AG20443 (cell line): ENCODE data around the gene YPEL1.
A peak's percentile ranks its signal among the peaks of the same experiment; 100 is the strongest.

ENCODE experiments used
- DNase-seq: peaks from one replicate; pipeline ENCODE4 v3.0.0; 2012; ENCODE audit warnings: low spot score, mixed read lengths

Gene YPEL1, protein sequence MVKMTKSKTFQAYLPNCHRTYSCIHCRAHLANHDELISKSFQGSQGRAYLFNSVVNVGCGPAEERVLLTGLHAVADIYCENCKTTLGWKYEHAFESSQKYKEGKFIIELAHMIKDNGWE

DNA sequence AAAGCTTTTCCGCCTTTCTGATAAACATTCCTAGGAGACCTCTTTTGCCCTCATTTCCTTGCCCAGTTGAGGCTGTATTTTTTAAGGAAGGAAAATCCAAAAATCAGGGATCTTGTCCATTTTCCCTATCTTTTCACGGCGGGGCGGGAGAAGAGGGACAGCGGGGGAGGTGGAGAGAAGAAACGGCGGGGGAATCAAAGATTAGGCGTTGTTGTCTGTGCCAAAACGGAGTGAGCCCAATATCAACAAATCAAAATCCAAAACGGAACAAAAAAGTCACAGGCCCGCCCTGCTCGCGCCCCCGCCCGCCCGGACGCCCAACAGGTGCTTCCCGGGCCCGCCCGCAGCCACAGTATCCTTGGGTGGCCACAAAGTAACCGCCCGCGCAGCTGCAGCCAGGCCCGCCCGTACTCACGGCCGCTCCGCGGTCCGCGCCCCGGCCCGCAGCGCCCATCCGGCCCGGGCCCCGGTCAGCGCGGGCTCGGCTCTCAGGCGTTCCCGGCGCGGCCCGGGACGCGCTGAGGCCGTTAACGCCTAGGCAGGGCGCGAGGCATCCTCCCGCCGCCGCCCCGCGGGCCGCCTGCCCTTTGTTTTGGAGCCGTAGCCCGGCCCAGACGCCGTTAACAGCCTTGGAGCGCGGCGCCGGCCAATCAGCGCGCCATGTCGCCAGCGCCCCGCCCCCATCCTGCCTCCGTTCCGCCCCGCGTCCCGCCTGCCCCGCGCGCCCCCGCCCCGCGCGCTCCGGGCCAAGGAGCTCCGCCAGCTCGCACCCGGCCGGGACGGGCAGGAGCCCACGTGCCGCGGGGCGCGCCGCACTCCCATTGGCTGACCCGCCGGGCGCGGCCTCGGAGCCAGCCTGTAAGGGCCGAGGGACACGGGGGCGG lies at the start of gene YPEL1:
Gene YPEL1 (minus strand): TSS at position 595 of the 884 bp plus-strand sequence. CDS start 25,050 bp downstream, outside the sequence.
- DNase-seq: peak; percentile 99

DNA sequence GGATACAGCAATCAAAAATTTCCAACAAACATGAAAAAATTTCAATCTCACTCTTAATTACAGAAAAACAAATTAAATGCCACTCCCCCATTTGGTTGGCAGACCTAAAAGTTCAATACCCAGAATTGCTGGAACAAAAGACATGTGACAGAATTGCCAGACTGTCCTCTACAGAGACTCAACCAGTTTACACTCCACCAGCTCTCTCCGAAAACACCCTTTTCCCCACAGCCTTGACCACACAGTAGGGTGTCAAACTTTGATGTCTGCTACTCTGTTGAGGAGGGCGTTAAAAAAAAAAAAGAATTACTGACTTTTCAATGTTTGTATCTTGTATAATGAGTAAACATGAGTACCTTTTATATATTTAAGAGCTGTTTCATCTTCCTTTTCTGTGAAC lies 44.7 kb upstream of the YPEL1 start:
- no peak for DNase-seq

DNA sequence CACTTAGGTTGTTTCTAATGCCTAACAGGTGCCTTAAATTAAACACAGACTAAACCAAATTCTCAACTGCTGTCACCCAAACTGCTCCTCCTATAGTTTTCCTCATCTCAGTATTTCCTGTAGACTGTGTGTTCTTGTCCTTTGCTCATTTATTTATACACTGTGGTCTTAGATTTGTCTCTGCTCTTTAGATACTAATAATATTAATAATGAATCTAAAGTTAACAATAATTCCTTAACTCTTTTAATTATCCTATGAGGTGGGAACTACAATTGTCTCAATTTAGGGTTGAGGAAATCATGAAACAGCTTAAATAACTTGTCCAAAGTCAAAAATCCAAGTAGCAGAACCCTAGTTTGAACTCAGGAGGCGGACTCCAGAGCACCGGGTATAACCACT lies 43.9 kb upstream of the YPEL1 start:
- no peak for DNase-seq

DNA sequence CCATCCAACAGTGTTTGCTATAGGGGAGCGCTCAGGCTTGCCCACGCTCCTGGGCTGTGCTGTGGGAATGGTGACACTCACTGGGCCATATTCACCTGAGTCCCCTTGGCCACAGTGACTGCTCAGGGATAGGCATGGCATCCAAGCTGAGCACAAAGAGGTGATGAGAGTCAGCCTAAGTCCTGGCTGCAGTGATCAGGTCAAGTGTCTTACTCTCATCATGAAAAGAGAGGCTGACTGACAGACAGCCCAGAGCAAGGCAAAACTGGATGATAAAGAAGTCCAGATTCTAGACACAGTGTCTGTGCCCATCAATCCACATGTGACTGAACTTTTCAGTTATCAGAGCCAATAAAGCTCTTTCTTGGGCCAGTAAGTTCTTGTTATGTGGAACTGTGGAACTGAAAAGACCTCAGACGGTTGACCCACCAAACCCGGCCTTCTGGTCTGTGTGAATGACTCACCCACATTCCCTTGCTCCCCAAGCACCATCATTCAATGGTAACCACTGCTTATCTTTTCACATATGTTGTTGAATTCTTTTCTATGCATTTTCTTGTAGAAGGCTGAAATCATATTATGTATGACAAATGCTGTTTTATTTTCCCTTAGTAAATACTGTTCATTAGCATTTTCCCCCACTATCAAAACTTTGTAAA lies 43.2 kb upstream of the YPEL1 start:
- DNase-seq: peak; percentile 76

DNA sequence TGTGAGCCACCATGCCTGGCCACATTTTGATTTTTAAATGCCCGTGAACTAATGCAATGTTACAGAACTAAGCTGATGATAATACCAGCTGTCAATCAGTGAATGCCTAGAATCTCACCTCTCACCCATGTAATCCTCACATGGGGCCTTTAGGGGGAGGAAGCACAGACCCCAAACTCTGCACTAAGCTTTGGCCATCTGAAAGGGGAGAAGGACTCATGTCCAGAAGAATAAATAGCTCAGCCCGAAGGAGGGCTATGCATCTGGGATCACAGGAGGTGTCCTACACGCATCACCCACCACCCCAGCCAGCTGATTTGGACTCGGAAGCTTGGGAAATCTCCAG lies 36.0 kb upstream of the YPEL1 start:
- DNase-seq: no peak

DNA sequence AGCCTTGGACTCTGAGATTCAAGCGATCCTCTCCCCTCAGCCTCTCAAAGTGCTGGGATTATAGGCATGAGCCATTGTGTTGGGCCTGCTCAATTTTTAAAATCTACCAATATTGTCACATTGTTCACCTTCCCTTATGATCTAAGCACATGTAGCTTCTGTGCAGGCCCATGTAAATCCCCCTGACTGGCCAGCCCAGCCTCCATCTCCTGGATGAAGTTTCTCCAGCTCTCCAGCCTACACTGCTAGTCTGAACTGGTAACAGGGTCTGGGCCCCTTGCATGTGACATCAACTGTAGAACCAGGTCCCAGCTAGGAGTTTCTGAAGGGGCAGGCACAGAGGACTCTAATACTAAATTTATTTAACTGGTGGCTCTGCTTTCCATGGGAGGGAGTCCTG lies 32.8 kb upstream of the YPEL1 start:
- no peak for DNase-seq

DNA sequence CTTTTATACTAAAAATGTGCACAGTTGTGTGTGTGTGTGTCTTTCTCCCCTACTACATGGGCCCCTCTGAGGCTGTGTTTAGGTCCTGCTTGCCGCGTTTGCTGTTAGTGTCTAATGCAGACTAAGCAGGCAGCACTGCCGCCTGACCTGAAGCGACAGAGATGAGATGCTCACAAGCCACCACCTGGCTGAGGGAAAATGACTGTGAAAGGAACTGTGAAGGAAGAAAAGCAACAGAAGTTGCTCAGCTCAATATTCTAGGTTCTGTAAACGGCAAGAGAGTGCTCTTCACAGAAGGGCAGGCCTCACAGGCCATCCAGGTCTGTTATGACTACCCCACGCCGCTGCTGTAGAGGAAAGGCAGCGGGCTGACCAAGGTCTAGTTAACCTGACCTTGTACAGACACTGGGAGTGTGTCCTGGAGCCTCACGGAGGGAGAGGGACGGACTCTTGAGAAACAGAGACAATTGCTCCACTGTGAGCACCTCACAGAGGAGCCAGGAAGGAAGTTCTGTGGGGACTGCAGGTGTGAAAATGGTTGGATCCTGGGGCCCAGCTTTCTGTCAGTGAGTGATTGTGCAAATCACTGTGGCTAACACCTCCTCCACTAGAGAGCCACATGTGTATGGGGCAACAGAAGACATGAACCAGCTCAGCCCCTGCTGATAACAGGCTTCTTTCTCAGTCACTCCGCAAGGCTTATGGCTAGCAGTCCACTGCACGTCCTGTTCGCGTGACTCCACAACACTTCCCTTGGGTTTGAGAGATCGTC lies 31.3 kb upstream of the YPEL1 start:
- DNase-seq: no peak

DNA sequence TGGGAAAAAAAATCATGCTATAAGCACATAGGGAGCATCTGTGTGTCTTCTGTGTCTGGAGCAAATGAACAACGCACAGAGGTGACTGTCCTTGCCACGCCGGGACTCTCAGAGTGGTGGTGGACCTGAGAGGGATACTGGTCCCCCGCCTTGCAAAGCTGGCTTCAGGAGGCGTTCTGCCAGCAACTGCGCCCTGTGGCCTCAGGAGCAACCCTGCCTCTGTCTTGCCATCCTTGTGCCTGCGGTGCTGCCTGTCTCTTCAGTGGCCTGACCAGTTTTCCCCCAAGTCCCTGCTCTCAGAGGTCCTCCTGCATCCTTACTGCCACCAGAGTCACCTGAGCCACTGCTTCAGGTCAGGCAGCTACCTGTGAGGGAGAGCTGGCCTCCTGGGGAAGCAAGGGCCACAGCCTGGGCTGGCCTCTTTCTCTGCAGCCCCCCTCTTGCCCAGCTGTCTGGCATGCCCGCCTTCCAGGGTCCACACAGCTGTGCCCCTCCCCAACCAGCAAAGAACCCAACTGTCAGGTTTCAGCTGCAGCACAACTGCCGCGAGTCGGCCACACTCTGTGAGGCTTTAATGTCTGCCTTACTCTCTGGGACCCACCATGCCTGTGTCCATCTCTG lies 30.4 kb upstream of the YPEL1 start:
- DNase-seq: no peak

DNA sequence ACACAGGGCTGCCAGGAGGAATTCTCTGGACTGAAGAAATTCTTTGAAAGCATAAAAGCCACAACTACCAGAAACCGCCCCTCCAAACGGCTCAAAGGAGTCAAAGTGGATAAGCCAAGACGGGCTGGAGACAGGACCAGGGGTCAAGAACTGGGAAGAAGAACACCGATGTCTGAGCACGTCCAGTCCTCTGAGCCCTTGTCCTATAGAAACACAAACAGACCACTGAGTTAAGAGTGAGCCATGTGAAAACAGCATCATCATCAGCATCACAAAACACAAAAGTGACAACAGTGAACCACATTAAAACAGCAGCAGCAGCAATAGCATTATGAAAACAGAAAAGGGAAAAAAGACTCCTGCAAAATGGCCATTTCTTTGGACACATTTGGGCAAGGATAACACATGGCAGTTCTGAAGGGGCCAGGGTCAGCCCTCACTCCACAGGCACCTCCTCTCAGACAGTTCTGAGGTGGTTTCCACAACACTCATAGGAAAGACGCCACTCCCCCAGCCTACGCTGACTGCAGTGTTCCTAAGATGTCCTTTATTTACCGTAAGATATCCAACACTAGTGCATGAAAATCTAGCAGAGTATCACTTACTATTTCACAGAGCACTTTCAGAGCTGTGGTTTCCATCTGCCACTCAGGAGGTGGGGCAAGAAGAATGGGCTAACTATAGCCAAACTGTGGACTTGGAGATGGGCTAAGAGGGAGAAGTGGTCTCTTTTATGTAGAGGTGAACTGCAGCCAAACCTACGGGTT lies 28.6 kb upstream of the YPEL1 start:
- DNase-seq: no peak

DNA sequence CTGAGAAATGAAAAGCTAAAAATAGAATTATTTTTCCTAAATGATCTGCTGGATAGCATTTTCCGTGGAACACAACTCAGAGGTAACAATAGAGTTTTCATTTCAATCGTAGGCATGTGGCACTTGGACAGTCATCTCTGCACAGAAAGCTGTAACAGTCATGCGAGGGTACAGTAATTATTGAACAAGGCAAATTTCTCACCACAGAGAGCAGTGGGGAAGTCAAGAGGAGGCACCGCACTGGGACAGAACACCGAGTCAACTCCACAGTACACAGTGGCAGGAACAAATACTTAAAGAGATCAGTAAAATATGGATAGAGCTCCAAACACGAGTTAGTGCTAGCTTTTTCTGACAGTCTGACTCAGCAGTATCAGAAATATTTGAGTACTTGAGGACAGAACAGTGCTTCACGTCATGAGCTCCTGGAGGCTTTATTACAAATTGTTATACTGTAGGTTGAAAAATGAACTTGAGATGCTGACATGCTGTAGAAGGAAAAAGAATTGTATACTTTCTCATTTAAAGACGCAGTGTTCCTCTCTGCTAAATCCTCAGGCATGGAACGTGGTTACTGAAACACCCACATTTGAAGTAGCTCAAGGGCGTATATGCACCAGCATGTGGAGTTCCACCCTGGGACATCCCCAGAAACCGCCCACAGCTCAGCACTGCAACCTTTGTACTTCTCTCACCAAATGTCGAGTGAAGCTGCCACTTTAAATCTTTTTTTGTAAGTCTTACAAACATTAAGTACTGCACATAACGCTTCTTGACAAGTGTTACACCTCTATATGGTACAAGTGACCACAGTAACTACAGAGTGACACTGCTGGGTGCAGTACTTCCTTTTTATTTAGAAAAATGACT lies 27.4 kb upstream of the YPEL1 start:
- no peak for DNase-seq

DNA sequence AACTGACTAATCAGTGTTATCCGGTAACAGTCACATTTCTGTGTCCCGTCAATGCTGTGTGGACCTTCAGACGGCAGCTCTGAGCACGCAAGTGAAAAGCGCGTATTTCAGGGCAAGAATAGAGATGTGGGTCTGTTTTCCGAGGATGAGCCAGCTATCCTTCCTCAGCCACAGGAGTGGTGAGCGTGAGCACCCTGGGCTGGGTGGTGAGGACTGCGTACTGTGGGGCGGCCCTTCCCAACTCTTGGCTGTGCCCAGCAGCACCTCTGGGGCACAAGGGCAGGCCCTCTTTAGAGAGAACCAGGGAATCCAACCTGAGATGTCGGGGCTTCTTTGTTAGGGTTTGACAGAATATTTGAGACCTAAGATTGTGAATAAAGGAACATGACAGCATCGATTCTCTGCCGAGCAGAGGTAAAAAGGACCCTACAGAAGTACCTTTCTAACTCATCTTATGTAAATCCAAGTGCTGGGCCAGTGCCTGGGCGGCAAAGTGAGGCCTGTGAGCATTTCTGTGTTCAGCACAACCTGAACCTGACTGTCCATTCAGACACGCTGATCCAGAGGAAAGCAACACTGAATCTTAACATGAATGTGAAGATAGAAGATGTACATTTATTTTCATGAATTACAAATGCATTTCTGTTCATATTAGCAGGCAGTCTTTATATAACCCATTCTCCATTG lies 26.5 kb upstream of the YPEL1 start:
- DNase-seq: no peak

DNA sequence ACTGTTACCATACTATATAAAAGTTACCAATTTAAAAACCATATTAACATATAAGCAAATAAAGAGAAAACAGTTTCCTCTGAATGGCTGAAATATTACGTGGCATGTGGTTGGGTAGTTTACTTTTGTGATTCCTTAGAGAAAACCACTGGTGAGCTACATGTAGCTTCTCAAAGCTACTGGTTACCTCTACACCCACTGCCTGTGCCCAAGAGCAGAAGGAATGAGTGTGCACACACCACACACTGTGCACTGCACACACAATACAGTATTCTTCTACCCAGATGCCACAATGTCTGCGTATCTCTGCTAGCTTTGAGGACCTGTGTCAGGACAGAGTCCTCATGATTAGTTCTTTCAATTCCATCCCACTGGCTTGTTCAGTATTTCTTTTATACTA lies 25.5 kb upstream of the YPEL1 start:
- no peak for DNase-seq

DNA sequence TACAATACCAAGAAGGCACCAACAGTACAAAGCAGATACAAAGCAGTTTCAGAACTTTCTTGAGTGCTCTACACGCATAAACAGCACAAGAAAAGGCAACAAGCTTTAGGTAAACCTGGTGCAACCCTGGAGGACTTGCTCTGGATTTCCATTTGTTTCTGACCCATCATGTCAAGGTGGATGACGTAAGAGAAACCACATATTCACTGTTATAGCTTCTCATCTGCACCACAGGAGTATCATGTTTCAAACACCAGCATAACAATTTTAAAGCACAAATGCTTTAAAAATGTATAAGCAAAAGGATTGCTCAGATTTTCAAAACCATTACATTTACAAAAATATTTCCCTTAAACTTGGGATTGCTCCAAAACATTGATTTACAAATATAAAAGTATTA lies 25.0 kb upstream of the YPEL1 start:
- no peak for DNase-seq

DNA sequence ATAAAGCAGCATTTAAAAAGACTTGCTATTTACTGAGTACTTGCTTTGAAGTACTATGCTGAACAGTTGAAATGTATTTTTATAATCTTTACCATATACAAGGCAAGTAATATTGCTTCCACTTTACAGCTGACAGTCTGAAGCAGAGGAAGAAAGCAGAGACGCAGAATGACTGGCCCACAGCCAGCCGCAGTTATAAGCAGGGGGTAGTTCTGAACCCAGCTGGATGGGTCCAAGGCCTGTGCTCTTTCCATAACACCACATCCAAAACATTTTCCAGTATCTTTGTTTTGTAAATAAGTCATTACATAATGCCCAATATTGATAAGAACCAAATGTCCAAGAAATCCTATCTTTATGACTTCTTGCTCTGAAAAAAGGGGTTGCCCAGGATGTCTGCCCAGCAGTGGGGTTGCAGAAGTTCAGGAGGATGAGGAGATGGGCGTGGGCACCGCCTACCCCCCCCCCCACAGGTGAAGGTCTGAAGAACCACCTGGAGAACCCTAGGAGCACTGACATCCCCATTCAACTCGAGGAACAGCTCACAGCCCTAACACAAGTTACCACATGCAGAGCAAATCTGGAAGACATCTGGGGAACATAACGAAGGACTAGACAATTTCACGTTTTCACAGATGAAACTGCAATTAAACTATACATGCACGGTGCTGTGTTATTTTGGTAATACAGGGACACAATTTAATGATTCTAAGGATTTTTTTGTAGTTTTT lies 24.2 kb upstream of the YPEL1 start:
- DNase-seq: no peak

DNA sequence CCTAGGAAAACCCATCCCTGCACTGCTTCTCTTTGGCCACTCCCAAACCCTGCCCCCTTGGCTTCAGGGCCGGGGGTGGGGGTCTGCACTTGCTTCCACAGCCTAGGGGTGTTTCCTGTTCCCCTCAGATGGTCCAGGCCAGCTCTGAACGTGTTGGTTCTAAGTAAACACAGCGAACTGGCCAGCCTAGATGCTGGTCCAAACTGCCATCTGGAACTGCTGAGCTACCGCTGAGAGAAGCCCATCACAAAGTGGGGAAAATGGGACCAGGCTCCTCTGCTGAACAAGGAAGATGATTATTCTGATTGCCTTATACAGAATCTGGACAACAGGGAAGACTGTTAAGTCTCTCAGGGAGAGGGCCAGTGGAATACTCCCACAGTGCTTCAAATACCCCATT lies 23.5 kb upstream of the YPEL1 start:
- no peak for DNase-seq

DNA sequence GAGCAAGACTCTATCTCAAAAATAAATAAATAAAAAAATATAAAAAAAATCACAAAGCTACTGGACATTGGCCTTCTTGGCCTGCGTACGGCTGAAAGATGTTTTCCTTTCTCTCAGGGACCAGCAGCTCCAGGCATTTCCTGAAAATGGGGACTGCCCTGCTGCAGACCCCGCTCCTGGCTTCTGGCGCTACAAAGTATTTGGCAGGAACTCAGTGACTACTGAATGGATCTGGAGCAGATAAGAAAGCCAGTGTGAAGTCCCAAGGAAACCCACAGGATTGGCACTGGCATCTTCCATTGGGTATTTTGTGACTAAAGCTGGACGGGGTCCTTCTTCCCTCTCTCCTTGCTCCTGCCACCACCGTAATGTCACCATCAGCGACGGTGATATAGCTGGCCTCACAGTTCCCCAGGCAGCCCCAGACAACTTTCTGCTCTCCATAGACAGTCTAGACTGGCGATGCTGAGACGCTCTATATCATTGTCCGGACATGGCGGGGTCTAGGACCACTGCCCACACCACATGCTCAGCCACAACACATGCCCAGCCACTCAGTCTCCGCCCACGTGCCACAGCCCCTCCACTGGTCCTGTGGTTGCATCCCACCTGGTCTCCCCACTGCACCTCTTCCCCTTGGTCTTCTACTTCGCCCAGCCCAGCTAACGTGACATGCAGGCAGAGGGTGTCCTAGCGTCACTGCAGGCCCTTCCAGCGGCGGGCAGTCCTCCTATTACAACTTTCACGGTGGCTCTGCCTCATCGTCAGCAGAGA lies 22.7 kb upstream of the YPEL1 start:
- no peak for DNase-seq

DNA sequence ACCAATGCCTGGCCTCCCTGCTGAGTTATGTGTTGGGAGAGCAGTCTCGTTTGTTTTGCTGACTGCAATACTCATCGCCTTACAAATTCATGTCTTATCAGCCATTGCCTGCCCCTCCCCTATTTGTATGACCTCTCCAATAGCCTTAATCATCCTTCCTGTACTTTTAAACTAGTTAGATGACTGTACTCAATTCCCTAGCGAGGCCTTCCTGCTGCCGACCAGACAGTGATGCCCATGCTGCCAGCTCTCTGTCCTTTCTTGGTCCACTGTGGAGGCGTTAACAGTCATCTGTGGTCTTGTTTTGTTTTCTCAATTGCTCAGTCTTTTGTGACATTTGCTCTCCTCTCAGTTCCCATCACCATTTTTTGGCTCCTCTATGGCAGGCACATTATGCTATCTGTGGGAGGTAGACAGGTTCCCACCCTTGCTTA lies 20.3 kb upstream of the YPEL1 start:
- peak; percentile 81 for DNase-seq

DNA sequence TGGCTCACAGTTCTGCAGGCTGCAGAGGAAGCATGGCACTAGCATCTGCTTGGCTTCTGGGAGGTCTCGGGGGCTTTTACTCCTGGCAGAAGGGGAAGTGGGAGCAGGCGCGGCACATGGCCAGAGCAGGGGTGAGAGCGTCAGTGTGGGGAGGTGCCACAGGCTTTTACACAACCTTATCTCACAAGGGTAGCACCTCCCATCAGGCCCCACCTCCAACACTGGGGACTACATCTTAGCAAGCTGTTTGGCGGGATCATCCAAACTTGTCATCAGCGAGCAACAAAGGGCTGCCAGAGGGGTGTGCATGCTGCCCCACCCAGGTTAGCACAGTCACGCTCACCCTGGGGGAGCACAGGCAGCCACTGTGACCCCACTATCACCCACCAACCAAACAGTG lies 18.9 kb upstream of the YPEL1 start:
- DNase-seq: no peak
